Measurements from ENCODE around the gene TCP11.

The TCP11 gene

DNA sequence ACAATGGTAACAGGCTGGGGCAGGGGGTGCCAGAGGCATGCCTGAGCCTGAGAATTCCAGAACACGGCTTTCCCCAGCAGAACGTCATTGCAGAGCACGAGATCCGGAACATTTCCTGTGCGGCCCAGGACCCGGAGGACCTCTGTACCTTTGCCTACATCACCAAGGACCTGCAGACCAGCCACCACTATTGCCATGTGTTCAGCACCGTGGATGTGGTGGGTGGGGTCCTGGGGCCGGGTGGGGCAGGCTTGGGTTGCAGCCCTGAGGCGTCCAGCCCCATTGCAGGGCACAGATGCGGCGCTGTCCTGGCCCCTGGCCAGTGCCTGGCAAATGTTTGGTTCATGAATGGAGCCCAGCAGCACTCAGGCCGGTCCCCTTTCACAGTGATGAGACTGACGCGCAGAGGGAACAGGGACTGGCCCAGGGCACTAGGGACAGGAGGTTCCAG, 57.1 kb downstream of the TCP11 start:
- no peaks in the 10 kb centered on the region for H3K27me3 ChIP-seq (ENCODE audit: insufficient read depth, low read length)
- no peak overlapping the region for H3K4me3 ChIP-seq (ENCODE audit: low read length)
- H3K9me3 ChIP-seq (ENCODE audit: insufficient read depth, low read depth, low read length) = no peaks in the 10 kb centered on the region
- H3K4me1 ChIP-seq (ENCODE audit: insufficient read depth, low read length) = no peaks in the 10 kb centered on the region
- peaks cover 68% of the 10 kb centered on the region for H3K36me3 ChIP-seq (ENCODE audit: insufficient read depth, low read depth, low read length)
- H3K27ac ChIP-seq (ENCODE audit: low read length) = no peak overlapping the region
- no peak overlapping the region for H3K9ac ChIP-seq (ENCODE audit: low read depth, low read length)

DNA sequence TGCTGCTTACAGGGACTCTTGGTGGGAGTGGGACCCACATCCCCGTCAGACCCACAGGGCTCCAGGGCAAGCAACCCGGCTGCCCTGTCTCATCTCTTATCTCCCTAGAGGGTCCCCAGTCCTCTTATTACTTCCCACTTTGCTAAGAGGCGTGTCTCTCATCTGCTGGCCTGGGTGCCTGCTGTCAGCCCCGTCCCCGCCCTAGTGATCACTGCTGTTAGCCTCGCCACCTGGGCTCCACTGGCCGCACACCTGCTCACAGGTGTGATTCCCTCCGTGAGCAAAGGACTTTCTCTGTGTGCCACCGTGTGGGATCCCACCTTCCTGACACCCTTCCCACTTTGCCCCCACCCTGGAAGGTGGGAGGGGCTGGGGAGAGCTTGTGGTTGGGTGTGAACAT, 57.6 kb downstream of the TCP11 start:
- Histone ChIP-seq H3K9me3 (ENCODE audit: insufficient read depth, low read depth, low read length) (no peaks in the 10 kb centered on the region), H3K27me3 (ENCODE audit: insufficient read depth, low read length) (no peaks in the 10 kb centered on the region), H3K4me3 (ENCODE audit: low read length) (no peak overlapping the region), H3K36me3 (ENCODE audit: insufficient read depth, low read depth, low read length) (peaks cover 68% of the 10 kb centered on the region), H3K4me1 (ENCODE audit: insufficient read depth, low read length) (no peaks in the 10 kb centered on the region), H3K9ac (ENCODE audit: low read depth, low read length) (no peak overlapping the region), H3K27ac (ENCODE audit: low read length) (no peak overlapping the region)

DNA sequence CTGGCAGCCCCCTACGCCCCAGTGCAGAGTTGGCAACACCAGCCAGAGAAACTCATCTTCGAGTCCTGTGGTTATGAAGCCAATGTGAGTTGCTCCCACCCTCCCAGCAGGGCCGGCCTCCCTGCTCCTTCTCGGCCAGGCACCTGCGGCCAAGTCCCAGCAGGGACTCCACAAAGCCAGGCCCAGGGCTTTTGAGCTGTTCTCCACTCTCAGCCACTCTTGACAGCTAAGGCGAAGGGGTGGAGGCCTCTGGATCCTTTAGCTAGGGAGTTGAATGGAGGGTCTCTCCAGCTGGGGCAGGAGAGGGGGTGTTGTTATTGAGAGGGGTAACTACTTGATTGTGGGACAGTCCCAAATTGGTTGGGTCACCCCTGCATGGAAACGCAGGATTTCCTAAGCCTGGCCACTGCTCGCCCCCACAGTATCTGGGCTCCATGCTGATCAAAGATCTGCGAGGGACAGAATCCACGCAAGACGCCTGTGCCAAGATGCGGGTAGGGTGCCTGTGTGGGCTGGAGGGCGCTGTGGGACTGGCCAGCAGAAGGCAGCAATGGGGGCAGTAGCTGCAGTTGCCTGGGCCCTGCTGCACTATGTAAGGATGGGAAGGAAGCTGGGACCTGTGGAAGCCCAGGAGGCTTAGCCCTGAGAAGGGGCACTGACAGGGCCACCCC, 58.3 kb downstream of the TCP11 start:
- Histone ChIP-seq H3K27ac (ENCODE audit: low read length) (no peak overlapping the region), H3K9ac (ENCODE audit: low read depth, low read length) (no peak overlapping the region), H3K4me3 (ENCODE audit: low read length) (no peak overlapping the region), H3K27me3 (ENCODE audit: insufficient read depth, low read length) (no peaks in the 10 kb centered on the region), H3K9me3 (ENCODE audit: insufficient read depth, low read depth, low read length) (no peaks in the 10 kb centered on the region), H3K4me1 (ENCODE audit: insufficient read depth, low read length) (no peaks in the 10 kb centered on the region), H3K36me3 (ENCODE audit: insufficient read depth, low read depth, low read length) (peaks cover 67% of the 10 kb centered on the region)

DNA sequence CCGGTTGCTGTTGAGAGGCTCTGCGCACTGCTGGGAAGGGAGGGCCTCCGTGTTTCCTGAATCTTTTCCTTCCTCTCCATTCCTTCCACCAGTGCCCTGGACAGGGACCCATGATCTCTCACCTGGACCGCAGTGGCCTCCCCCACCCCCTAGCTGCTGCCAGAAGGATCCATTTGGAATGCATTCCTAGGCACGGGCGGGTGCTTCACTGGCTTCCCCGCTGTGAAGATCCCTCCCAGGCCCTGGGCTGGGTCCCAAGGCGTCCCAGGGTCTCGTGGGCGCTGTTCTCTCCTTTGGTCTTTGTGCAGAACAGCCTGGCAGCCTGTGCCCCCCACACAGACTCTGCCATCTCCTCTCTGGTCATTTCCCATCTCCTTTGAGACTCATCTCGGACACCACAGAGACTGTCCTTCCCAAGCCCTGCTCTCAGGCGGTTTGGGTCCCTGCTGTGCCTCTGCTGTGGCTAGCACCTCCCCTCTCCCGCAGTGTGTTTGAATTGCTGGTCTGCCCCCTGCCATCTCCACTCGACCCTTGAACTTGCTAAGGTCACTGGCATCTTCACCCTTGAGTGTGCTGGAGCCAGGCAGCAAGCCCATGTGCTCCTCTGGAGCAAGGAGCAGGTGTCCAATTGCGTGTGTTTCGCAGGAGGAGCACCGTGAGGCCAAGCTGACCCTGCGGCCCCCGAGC, 59.0 kb downstream of the TCP11 start:
- H3K9ac ChIP-seq (ENCODE audit: low read depth, low read length) = no peak overlapping the region
- H3K4me1 ChIP-seq (ENCODE audit: insufficient read depth, low read length) = no peaks in the 10 kb centered on the region
- H3K27me3 ChIP-seq (ENCODE audit: insufficient read depth, low read length) = no peaks in the 10 kb centered on the region
- H3K4me3 ChIP-seq (ENCODE audit: low read length) = no peak overlapping the region
- peak overlapping the region; percentile 49 for H3K27ac ChIP-seq (ENCODE audit: low read length)
- no peaks in the 10 kb centered on the region for H3K9me3 ChIP-seq (ENCODE audit: insufficient read depth, low read depth, low read length)
- H3K36me3 ChIP-seq (ENCODE audit: insufficient read depth, low read depth, low read length) = peaks cover 60% of the 10 kb centered on the region

DNA sequence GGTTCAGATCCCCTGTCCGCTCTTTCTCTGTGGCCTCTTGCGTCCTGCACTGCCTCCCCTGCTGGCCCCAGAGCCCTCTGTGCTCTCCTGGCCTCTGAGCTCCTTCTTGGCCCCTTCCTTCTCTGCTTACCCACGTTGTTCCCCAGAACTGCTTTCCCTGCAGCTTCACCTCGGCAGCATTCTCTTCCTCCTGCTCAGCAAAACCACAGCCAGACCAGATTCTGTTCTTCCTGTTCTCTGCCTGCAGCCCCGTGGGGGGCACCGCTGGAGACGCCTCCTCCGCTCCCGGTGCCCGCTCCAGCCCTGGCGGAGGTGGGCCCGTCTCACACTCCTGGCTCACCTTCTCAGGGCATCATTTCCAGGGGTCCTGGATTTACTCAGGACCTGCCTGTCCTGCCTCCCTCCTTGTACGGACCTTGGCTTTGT, 59.7 kb downstream of the TCP11 start:
- no peaks in the 10 kb centered on the region for H3K27me3 ChIP-seq (ENCODE audit: insufficient read depth, low read length)
- H3K4me1 ChIP-seq (ENCODE audit: insufficient read depth, low read length) = no peaks in the 10 kb centered on the region
- peaks cover 58% of the 10 kb centered on the region for H3K36me3 ChIP-seq (ENCODE audit: insufficient read depth, low read depth, low read length)
- no peaks in the 10 kb centered on the region for H3K9me3 ChIP-seq (ENCODE audit: insufficient read depth, low read depth, low read length)
- no peak overlapping the region for H3K27ac ChIP-seq (ENCODE audit: low read length)
- no peak overlapping the region for H3K9ac ChIP-seq (ENCODE audit: low read depth, low read length)
- no peak overlapping the region for H3K4me3 ChIP-seq (ENCODE audit: low read length)

DNA sequence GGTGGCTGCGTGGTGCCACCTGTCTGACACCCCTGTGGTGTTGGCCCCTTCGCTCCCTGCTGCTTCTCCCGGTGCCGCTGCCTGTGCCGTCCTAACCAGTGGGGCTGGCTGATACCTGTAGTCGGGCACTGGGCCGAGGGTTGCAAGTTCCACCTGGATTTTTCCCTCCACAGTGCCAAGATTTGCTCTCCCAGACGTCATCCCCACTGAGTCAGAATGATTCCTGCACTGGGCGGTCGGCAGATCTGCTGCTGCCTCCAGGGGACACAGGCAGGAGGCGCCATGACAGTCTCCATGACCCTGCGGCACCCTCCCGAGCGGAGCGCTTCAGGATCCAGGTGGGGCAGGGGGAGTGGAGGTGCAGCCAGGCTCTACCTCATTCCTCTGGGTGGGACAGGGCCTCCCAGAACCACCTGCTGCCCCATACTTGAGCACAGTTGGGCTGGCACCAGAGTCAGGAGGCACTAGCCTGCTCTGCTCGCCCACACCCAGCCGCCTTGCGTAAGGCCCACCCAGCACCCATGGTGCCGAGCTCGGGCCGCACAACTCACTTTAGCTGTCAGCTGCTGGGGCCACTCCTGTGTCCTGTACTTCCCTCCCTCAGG, 60.2 kb downstream of the TCP11 start:
- no peak overlapping the region for H3K9ac ChIP-seq (ENCODE audit: low read depth, low read length)
- no peaks in the 10 kb centered on the region for H3K27me3 ChIP-seq (ENCODE audit: insufficient read depth, low read length)
- H3K36me3 ChIP-seq (ENCODE audit: insufficient read depth, low read depth, low read length) = peaks cover 55% of the 10 kb centered on the region
- H3K4me1 ChIP-seq (ENCODE audit: insufficient read depth, low read length) = no peaks in the 10 kb centered on the region
- no peaks in the 10 kb centered on the region for H3K9me3 ChIP-seq (ENCODE audit: insufficient read depth, low read depth, low read length)
- no peak overlapping the region for H3K4me3 ChIP-seq (ENCODE audit: low read length)
- no peak overlapping the region for H3K27ac ChIP-seq (ENCODE audit: low read length)

DNA sequence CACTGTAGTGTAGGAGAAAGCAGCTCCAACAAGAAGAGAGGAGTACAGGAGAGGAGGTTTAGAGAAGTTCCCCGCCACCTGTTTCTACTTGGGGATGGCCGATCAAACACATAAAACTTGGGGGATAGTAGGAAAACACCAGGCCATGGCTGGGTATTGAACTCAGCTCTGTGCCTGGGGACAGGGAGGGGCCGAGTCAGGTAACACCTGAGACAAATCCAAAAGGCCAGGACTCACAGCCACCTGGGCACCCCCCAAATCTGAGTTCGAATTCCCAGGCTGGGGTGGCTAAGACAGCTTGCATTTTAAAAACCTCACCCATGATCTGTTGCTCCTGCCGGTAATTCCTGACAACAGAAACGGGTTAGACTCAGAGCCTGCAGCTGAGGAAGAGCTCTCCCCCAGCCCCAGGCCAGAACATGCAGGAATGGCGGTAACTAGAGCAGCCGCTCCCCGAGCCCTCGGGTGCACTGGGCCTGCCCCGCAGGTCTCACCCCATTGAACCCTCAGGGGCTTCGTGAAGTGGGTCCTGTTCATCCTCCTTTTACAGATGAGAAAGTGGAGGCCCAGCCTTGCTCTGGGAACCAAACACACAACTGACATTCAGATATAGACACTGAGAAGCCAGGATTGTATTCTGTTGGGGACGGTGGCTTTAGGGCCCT, 61.0 kb downstream of the TCP11 start:
- Histone ChIP-seq H3K36me3 (ENCODE audit: insufficient read depth, low read depth, low read length) (peaks cover 47% of the 10 kb centered on the region), H3K4me1 (ENCODE audit: insufficient read depth, low read length) (no peaks in the 10 kb centered on the region), H3K4me3 (ENCODE audit: low read length) (no peak overlapping the region), H3K9me3 (ENCODE audit: insufficient read depth, low read depth, low read length) (no peaks in the 10 kb centered on the region), H3K9ac (ENCODE audit: low read depth, low read length) (no peak overlapping the region), H3K27ac (ENCODE audit: low read length) (no peak overlapping the region), H3K27me3 (ENCODE audit: insufficient read depth, low read length) (no peaks in the 10 kb centered on the region)

DNA sequence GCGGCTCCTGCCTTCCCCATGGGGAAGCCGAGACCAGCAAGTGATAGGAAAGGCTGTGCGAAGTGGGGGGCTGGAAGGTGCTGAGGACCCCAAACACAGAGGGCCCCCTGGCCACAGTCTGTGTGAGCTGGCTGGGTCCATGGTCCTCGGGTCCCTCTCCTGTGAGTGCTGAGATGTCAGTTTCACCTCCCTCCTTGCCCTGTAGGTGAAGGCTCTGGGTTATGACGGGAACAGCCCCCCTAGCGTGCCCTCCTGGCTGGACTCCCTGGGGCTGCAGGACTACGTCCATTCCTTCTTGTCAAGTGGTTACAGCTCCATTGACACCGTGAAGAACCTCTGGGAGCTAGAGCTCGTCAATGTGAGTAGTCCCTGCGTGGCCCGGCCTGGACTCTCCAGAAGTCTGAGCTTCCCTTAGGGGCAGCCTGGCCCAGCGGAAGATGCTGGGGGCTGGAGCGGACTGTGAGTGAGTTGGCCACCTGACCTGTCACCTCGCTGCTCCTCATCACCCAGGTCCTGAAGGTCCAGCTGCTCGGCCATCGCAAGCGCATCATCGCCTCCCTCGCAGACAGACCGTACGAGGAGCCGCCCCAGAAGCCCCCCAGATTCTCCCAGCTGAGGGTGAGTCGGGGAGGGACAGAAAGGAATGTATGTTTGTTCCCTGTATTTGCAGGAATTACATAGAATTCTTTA, 61.7 kb downstream of the TCP11 start:
- no peaks in the 10 kb centered on the region for H3K4me1 ChIP-seq (ENCODE audit: insufficient read depth, low read length)
- H3K9me3 ChIP-seq (ENCODE audit: insufficient read depth, low read depth, low read length) = no peaks in the 10 kb centered on the region
- H3K36me3 ChIP-seq (ENCODE audit: insufficient read depth, low read depth, low read length) = peaks cover 40% of the 10 kb centered on the region
- no peak overlapping the region for H3K27ac ChIP-seq (ENCODE audit: low read length)
- no peaks in the 10 kb centered on the region for H3K27me3 ChIP-seq (ENCODE audit: insufficient read depth, low read length)
- H3K4me3 ChIP-seq (ENCODE audit: low read length) = no peak overlapping the region
- H3K9ac ChIP-seq (ENCODE audit: low read depth, low read length) = no peak overlapping the region

DNA sequence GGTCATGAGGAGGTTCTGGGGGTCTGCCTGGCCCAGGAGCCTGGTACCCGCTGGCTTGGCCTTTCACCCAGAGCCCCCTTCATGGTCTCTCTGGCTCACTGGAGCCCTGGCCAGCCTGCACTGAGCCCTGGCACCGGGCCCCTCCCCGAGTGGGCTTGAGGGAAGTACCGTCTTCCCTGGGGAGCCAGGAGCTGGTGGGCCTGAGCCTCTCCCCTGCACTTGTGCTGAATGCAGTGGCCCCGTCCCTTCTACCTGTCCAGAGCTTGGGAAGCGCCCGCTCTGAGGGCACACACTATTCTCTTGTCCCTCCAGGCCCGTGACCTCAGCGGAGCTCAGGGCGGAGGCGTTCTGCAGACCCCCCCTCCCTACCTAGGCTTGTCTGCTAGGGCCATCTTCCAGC, 62.2 kb downstream of the TCP11 start:
- Histone ChIP-seq H3K27me3 (ENCODE audit: insufficient read depth, low read length) (no peaks in the 10 kb centered on the region), H3K36me3 (ENCODE audit: insufficient read depth, low read depth, low read length) (peaks cover 35% of the 10 kb centered on the region), H3K4me3 (ENCODE audit: low read length) (no peak overlapping the region), H3K9me3 (ENCODE audit: insufficient read depth, low read depth, low read length) (no peaks in the 10 kb centered on the region), H3K27ac (ENCODE audit: low read length) (no peak overlapping the region), H3K9ac (ENCODE audit: low read depth, low read length) (no peak overlapping the region), H3K4me1 (ENCODE audit: insufficient read depth, low read length) (no peaks in the 10 kb centered on the region)

DNA sequence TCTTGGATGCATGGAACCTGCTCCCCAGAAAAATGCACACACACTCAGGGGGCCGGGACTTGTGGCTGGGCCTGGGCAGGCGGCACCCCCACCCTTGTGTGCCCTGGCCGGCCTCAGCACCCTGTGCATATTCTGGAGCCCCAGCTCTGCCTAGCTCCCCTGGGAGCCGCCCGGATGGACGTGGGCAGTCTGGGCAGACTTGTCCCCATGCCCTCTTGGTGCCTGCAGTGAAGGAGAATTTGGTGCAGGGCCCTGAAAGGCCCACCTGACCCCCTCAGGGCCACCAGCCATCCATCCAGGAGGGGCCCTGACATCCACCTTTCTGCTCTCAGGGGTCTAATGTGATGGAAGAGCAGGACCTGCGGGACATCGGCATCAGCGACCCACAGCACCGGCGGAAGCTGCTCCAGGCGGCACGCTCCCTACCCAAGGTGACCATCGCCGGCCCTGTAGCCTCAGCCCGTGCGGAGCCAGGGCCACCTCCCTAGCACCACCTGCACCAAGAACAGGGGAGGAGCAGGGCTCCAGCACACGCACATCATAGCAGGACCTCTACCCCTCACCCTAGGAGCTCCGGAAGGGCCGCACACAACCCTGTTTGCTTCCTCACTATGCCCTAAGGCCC, 62.8 kb downstream of the TCP11 start:
- Histone ChIP-seq H3K4me3 (ENCODE audit: low read length) (no peak overlapping the region), H3K9me3 (ENCODE audit: insufficient read depth, low read depth, low read length) (no peaks in the 10 kb centered on the region), H3K4me1 (ENCODE audit: insufficient read depth, low read length) (no peaks in the 10 kb centered on the region), H3K27ac (ENCODE audit: low read length) (no peak overlapping the region), H3K9ac (ENCODE audit: low read depth, low read length) (no peak overlapping the region), H3K36me3 (ENCODE audit: insufficient read depth, low read depth, low read length) (peaks cover 29% of the 10 kb centered on the region), H3K27me3 (ENCODE audit: insufficient read depth, low read length) (no peaks in the 10 kb centered on the region)

DNA sequence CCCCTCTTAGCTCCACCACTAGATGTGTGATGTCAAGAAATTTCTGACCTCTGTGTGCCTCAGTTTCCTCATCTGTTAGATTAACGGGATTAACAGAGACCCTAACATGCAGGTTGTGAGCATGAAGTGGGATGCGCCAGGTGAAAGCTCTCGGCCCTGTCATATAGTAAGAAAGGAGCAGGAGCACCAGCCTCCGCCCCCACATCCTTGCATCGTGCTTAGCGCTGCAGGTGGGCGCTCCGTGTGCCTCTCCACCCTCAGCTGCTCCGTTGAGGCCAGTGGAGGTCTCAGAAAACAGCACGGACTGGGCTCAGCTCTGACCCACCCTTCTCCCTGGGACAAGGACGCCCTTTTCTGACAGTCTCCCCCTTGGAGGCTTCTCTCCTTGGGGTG, 63.4 kb downstream of the TCP11 start:
- Histone ChIP-seq H3K27me3 (ENCODE audit: insufficient read depth, low read length) (no peaks in the 10 kb centered on the region), H3K9me3 (ENCODE audit: insufficient read depth, low read depth, low read length) (no peaks in the 10 kb centered on the region), H3K36me3 (ENCODE audit: insufficient read depth, low read depth, low read length) (peaks cover 23% of the 10 kb centered on the region), H3K4me3 (ENCODE audit: low read length) (no peak overlapping the region), H3K9ac (ENCODE audit: low read depth, low read length) (no peak overlapping the region), H3K4me1 (ENCODE audit: insufficient read depth, low read length) (no peaks in the 10 kb centered on the region), H3K27ac (ENCODE audit: low read length) (no peak overlapping the region)

Measured in iPS-20b (cell line).